T-helper 2 cell treated with Interferon-gamma antibody and Interleukin-4, amounts not matched to agents 100 ng/mL and 5 ng/mL, for 36 hours (primary cell): ENCODE data around the gene ZNF428. TPM values are rescaled to one million over a fixed set of nuclear protein-coding genes. Genes with fewer than 3 reads are reported as not detected.
"Not testable (repeated sequence)": the region's sequence is repeated elsewhere in the genome, so short reads cannot be mapped to it uniquely, and the experiment has no call there.

Experiments
- intact Hi-C: fragments of 100-400 bp; cut with micrococcal nuclease; formaldehyde crosslinking; loops from one replicate; pipeline ENCODE4 v1.15.1; 2023
- total RNA-seq: library from RNA; stranded (reverse); gene quantifications from 2 replicates; pipeline ENCODE4 v1.2.3, GENCODE V29; 2022

Gene ZNF428
- total RNA-seq, 1 donor from 2014 or later: 29.0 TPM

DNA sequence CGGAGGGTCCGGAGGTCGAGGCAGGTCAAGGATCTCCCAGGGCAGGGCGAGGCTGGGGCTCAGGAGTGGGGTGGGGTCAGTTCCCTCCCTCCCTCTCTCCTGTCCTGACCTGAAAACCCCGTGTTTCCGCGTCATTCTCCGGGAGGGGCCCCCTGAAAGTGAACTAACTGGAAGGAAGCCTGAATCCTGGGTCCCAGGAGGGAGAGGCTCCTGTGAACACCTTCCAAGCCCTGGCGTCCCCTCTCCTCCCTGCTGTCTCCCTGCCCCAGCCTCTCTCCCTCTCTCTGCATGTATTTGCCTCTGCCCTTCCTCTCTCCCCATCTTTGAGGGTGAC lies 21.0 kb upstream of the ZNF428 start:
- intact Hi-C loops: no loop called here

DNA sequence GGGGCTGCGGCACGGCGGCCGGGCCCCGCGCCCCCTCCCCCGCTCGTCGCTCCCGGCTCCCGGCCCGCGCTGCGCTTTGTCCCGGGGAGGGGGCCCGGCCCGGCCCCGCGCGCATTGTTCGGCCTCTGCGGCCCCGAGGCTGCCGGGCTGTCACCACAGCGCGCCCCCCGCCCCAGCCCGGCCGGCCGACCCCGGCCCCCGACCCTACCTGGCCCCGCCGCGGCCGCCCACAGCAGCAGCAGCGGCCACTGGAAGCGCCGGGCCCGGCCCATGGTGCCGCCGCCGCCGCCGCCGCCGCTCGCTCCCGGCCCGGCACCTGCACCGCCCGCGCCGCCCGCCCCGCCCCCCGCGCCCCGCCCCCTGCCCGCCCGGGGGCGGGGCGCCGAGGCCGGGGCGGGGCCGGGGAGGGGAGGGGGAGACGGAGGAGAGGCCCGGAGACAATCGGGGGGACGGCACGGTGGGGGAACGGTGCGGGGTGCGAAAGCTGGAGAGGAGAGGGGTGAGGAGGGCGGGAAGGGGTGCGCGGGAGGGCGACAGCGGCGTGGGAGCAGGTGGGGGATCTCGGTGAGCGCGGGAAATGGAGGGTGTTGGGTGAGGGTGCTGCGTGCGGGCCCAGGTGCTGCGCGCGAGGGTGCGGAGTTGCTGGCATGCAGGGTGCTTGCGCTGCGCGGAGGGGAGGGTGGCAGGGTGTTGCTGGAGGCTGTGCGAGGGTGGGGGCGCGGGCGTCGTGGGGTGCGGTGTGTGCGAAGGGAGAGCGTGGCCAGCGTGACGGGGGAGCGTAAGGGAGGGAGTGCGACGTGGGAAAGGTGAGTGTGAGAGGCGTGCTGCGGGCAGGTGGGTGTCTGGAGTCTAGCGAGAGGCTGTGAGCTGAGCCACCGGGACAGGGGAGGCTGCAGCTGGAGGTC lies 20.3 kb upstream of the ZNF428 start, which contains the start of gene CADM4:
CADM4 (minus strand) TSS at position 332 of the 905 bp plus-strand sequence; CDS start at position 272, 60 bp downstream.
- intact Hi-C loops: loop anchor here (2.0 kb wide), 1 partner anchor 21 kb away; the partner anchor contains the start of gene ZNF428

DNA sequence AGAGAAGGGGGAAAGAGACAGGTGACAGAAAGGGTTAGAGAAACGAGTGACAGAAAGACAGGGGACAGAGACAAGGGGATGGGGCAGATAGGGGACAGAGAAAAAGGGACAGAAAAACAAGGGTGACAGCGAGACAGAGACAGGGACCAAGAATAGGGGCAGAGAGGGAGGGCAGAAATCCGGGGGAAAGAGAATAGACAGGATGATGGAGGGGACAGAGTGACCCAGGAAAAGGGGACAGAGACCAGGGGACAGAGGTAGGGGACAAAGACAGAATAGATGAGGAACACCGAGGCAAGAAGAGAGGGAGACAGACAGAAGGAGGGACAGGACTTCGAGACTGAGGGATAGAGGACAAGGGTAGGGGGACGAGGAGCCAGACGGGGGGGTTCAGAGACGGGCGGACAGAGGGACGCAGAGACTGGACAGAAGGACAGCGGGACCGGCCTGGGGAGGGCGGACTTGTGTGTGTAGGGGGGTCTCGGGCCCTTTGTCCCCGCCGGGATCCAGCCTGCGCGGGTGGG lies 19.6 kb upstream of the ZNF428 start:
- intact Hi-C loops: loop anchor here (2.0 kb wide), 1 partner anchor 20 kb away; the partner anchor contains the start of gene ZNF428

DNA sequence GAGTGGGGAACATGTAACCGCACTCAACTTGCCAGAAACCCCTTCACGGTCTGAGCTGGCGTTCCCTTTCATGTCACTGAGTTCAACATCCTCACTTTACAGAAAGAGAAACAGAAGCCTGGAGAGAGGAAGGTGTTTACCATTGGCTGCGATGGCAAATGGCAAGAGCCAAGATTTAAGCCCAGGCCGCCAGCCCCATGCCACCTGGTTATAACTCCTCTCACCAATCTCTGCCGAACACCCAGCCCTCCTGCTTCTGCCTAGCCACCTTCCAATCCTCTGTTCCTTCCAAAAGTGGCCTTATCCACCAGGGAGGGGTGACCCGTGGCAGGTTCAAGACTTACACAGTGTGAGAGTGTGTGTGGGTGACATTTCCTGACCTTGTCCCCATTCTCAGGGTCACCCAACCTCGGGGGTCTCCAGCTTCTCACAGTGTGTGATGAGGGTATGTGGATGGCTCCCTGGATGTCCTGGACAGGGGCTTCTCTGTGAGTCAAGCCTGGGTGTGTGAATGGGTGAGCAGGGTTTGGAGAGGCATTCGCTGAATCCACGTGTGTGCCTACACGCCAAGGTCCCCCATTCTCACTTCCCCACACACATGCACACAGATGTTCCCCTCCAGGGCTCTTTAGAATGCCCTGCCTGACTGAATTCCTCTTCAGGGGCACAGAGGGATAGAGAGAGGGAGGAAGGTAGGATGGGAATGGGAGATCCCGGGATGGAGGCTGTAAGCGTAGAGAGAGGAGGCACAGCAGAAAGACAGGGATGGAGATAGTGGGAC lies 19.0 kb upstream of the ZNF428 start:
- intact Hi-C loops: loop anchor here (2.0 kb wide), 1 partner anchor 20 kb away; the partner anchor contains the start of gene ZNF428

DNA sequence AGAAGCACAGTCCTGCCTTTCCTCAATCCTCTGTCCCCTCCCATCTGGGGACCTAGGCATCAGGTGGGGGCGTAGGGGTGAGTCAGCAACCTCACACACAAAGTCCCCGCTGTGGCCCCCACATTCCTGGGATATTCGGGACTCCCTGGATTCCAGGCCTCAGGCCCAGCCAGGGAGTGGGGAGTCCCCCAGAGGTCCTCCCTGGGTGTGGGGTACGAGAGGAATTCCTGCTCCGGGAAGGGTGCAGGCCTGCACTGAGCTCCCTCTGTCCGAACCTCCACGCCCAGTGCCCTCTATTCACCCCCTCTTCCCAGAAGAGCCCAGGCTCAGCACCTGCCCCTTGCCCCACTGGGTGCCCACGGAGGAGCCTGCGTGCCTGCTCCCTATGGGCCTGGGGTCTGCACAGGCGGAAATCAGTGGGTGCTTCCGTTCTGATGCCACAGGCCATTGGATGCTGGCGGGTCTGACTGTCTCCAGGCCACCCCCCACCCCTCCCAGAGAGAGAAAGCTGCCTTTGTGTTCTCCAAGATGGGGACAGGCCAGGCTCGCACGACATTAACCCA lies 16.8 kb upstream of the ZNF428 start:
- intact Hi-C loops: no loop called here

DNA sequence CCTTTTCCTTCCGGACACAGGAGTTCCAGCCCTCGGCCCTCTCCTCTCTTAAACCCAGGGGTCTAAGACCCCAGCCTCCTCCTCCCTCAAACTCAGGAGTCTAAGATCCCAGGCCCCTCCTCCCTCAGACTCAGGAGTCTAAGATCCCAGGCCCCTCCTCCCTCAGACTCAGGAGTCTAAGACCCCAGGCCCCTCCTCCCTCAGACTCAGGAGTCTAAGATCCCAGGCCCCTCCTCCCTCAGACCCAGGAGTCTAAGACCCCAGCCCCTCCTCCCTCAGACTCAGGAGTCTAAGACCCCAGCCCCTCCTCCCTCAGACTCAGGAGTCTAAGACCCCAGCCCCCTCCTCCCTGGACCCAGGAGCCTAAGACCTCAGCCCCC lies 16.1 kb upstream of the ZNF428 start:
- intact Hi-C loops: not testable (repeated sequence)

DNA sequence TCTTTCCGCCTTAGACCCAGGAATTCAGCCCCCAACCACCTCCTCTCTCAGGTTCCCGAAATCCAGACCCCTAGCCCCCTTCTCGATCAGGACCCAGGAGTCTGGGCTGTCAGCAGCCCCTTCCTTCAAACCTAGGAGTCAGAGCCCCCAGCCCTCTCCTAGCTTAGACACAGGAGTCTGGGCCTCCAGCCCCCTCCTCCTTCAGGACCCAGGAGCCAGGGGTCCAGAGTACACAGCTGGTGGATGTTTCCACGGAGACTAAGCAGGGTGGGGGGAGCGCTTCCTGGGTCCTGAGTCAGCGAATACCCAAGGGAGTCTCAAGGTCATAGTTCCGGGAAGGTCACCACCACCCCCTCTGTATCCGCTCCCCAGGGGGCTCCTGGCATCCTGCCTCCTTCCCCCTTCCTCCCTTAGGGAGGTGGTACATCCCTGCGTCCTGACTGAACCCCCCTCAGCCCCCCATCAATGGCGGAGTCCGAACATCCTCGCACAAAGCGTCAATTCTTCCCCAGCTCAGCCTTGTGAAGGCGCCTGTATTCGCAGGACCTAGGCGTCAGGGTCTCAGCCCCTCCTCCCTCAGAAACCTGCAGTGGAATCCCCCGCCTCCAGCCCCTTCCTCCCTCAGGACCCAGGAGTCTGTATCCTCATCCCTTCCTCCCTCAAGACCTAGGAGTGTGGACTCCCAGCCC lies 15.6 kb upstream of the ZNF428 start:
- intact Hi-C loops: no loop called here

DNA sequence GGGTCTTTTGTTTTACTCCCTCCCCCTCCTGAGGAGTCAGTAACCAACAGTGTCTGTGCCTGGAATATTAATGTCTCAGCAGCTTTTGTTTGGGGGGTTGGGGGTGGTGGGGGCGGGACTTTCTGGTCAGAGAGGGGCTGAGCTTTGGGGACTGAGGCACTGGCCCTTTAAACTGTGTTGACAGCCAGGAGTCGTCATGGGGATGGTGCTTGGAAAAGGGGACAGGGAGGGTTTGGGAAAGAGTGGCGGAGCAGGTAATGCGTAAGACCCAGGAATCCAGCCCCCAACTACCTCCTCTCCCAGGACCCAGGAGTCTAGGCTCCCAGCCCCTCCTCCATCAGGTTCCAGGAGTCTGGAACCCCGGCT lies 15.1 kb upstream of the ZNF428 start:
- intact Hi-C loops: no loop called here

DNA sequence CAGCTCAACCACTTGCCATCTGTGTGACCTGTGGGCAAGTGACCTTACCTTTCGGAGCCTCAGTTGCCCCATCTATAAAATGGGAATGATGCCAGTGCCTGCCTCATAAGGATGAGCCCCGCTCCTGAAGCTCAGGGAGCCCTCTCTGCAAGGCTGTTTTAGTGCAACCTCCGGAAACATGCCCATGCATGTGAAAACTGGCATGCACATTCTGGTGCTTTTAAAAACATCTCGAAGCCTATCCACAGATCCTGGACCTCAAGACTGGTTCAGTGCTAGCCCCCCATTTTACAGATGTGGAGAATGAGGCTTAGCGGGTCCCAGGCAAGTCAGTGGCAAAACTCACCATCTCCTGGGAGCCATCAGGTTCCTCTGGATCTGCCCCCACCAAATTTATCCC lies 14.6 kb upstream of the ZNF428 start:
- intact Hi-C loops: no loop called here

DNA sequence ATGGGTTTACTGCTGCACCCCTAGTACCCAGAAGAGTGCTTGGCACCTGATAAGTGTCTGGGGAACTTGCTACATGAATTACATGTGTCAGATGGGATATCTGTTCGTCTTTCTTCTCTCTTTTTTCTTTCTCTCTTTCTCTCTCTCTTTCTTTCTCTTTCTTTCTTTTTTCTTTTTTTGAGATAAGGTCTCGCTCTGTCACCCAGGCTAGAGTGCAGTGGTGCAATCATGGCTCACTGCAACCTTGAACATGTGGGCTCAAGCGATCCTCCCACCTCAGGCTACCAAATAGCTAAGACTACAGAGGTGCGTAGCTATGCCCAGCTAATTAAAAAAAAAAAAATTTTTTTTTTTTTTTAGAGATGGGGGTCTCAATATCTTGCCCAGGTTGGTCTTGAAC lies 14.1 kb upstream of the ZNF428 start:
- intact Hi-C loops: no loop called here

DNA sequence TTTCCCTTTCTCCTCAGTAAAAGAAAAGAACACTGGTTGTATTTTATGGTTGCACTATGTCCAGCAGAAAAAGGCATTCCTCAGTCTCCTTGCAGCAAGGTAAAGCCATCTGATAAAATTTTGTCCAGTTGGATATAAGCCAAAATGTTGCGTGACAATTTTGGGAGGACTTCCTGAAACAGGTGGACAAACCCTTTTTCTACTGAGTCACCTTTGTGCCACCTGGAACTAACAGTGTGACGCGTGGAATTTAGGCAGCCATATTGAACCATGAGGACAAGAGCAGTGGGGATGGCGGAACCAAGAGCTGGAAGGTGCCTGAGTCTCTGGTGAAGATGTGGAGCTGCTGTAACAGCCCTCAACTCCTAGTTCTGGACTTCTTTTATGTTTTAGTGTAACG lies 12.1 kb upstream of the ZNF428 start:
- intact Hi-C loops: no loop called here

DNA sequence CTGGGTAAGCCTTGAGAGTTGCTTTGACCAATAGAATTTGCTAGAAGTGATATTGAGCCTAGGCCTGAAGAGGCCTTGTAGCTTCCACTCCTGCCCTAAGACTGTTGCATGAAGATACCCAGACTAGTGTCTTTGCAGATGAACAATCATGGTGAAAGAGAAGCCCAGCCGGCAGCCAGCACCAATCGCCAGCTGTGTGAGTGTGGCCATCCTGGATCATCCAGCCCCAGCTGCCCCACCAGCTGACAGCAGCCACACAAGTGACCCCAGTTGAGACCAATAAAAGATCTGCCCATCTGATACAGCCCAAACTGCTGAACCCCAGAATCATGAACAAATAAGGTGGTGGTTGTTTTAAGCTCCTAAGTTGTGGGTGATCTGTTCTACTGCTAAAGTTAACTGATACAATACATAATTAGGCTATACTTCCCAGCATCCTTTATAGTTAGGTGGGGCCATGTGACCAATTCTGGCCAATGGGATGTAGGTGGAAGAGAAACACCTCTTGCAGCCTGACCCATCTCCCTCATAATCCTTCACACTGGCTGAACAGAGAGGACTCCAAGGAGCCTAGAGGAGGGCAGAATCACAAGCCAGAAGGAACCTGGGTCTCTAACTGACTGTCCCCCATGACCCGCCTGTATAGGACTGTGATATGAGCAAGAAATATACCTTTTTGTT lies 9.4 kb upstream of the ZNF428 start:
- intact Hi-C loops: no loop called here

DNA sequence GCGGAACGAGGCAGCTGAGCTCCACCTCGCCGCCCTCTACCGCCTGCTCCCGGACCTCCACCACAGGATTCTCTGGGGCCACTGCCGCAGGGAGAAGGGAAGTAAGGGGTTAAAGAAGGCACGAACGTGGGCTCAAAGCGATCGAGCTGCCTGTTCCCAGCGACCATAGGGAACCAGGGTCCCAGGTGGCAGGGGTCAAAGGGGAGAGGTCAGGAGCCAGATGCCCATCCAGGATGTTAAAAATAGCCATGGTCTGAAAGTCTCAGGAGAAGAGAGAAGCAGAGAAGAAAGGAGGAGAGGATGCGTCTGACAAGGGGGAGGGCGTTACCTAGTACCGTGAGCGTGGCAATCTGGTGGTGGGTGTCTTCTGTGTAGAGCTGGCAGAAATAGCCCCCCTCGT lies 7.4 kb upstream of the ZNF428 start:
- intact Hi-C loops: no loop called here

DNA sequence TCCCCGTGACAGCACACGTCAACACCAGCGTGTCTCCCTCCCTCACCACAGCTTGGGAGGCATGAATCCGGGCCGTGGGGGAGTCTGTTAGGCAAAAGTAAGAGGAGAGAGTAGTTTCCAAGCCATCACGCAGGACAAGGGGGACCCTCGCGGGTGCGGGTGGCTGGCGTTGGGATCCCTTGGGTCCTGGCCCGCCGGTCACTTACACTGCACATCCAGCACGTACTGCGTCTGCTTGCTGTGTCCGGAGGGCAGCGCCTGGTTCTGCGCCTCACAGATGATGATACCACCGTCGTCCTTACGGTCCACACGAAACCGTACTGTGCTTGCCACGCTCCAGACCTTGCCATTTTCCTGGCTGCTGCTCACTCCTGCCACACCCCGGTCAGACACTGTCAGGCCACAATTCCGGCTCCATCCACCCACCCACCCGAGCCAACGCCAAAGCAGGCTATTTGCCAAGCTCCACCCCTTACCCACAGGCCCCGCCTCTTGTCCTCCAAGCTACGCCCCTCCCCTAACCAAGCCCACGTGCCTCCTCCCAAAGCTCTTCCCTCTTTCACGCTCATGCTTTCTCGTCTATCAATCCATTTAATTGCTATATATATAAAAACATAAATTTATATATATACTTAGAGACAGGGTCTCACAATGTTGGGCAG lies 6.6 kb upstream of the ZNF428 start:
- intact Hi-C loops: no loop called here

DNA sequence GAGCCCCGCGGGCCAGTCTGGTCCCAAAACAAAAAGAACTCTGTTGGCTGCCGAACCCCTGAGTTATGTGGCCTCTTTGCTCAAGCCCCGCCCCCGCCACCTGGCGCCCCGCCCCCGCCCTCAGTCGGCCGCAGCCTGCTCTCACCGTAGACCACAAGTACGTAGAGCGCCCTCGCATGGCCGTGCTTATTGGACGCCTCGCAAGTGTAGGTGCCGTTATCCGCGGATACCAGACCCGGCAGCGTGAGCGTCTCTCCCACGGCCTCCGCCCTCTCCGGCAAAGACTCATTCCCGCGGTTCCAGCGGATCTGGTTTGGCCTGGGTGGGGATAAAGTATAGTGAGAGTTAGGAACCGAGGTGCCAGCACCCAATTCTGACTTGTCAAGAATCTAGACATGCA lies 5.5 kb upstream of the ZNF428 start:
- intact Hi-C loops: no loop called here

DNA sequence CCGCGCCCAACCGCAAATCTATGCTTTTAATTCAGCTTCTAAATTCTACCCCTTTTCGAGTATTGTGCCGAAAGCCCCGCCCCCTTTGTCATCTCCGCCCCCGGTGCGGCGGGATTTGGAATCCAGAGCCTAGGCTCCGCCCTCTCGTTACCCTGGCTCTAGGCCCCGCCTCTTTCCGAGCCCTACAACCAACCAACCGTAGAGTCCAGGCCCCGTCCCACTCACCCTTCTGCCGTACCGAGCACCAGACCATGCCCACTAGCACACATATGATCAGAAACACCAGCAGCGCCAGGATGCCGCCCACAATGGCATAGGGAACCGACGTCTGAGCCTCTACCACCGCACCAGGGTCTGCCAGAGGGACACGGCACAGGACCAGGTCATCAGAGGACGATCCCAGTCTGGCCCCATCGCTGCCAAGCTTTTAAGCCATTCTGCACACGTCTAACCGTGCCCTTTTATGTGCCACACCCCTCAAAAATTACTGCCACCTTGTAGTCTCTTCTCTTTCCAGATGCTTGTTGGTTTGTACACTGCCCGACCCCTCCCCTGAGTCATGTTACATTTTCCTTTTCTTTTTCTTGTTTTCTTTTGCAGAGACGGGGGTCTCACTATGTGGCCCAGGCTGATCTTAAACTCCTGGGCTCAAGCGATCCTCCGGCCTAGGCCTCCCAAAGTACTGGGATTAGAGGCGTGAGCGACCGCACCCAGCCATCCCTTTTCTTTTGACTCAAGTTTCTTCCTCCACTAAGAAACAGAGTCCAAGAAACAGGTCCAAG lies 4.7 kb upstream of the ZNF428 start:
- intact Hi-C loops: no loop called here

DNA sequence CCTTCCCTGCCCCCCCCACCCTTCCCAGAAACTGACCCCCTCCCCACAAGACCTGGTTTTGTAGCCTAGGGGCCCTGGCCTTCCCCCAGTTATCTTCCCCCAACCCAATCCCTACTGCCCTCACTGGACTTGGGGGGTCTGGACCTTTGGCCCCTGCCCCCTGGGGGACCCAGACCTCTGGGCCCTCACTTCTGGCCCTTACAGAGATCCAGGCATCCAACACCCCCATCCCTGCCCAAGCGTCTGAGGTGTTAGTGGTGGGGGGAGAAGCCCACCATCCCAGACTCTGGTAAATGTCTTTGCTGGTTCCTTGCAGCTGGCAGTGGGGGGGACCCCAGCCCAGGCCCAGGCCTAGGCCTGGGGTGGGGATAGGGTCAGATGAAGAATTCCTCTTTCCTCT lies 3.5 kb upstream of the ZNF428 start:
- intact Hi-C loops: no loop called here

DNA sequence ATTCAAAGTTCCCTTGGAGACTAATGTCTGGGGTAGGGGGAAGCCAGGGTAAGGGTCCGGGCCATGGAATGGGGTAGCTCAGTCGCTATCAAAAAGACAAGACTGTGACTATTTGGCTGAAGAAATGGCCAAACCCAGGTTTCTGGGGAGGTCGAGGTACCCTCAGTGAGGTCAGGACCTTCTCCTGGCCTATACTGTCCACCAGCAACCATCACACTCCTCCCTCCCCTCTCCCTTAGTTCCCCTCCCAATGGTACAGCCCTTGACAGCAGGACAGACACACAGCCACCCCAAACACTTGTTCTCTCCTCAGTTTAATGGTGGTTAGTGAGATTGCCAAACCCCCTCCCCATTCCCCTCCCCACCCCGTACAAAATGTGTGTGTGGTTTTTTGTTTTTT lies 2.6 kb upstream of the ZNF428 start:
- intact Hi-C loops: no loop called here
